ENCODE results near the gene FYB1.
"Not testable (repeated sequence)": the region's sequence is repeated elsewhere in the genome, so short reads cannot be mapped to it uniquely, and the experiment has no call there.

The FYB1 gene

DNA sequence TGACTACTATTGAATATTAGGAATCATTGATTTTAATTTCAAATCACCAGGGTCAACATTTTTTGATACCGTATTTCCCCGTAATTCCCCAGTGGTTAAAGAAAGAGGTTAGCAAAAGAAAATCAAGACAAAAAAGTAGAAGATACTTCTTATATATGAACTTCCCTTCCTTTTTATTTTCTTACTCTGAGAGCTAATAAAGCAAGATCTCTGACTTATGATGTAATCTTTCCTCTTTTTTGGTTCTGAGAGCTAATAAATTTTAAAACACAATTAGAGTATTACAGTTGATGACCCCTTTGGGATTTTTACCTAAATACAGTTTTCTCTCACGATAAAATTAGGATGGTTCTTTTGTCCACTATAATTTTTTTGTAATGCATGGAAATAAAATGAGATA is 9.2 kb upstream of the FYB1 start:
- no peak for DNase-seq (ENCODE audit: low spot score)

DNA sequence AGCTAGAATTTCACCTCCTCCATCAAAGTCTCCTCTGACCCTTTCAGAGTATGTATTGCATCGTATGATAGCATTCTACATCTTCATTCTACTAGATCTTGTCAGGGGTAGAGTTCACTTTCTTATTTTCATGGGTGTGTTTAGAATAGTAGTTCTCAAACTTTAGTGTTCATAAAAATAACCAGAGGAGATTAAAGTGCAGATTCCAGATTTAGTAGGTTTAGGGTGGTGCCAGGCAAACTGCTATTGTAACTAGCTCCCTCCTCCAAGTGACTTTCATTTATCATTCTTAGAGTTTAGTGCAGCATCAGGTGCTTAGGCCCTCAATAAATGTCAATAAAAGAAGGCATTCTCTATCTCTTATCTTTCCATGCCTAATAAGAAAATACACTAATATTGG is 7.2 kb upstream of the FYB1 start:
- no peak for DNase-seq (ENCODE audit: low spot score)

GRCh38 chr5:39226100-39226451 is 6.7 kb upstream of the FYB1 start:
- DNase-seq (ENCODE audit: low spot score): no peak

DNA sequence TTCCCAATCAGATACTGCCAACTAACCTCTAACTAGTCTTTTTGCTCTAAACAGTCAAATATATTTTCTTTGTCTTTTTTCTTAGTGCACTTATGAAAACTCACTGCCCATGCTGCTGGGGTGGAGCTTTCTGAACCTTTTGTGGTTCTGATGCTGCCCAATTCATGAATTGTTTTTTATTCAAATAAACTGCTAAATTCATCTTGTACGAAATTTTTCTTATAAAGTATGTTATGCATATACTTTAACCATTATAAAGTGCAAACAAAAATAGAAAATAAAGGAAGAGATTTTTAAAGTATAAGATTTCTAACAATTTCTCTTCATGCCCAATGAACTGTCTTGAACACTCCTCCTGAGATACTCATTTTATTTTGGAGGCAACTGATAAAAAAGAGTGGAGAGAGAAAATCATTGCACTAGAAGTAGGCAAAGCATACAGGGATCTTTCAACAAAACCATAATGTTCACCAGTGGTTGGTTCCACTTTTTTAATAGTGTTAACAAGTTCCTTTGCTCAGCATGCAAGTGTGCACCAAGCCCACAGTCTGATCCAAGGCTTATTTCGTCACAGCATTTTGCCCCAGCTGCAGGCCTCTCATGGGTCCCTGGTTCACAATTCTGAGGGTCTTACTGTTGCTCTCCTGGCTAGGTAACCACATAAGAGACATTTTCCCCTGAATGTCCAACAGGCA is 6.2 kb upstream of the FYB1 start:
- DNase-seq (ENCODE audit: low spot score): no peak

- no peak for DNase-seq (ENCODE audit: low spot score)
These were observed 4.9 kb upstream of the FYB1 start for GRCh38 chr5:39224196-39224761.

GRCh38 chr5:39223565-39224156 is 4.3 kb upstream of the FYB1 start:
- no peak for DNase-seq (ENCODE audit: low spot score)

DNA sequence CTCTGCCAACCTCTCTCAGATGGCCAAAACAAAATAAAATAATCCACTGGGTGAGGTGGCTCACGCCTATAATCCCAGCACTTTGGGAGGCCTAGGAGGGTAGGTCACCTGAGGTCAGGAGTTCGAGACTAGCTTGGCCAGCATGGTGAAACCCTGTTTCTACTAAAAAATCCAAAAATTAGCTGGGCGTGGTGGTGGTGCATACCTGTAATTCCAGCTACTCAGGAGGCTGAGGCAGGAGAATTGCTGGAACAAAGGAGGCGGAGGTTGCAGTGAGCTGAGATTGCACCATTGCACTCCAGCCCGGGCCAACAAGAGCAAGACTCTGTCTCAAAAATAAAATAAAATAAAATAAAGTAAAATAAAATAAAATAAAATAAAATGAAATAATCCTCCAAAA is 2.3 kb upstream of the FYB1 start:
- not testable (repeated sequence) for DNase-seq (ENCODE audit: low spot score)

DNA sequence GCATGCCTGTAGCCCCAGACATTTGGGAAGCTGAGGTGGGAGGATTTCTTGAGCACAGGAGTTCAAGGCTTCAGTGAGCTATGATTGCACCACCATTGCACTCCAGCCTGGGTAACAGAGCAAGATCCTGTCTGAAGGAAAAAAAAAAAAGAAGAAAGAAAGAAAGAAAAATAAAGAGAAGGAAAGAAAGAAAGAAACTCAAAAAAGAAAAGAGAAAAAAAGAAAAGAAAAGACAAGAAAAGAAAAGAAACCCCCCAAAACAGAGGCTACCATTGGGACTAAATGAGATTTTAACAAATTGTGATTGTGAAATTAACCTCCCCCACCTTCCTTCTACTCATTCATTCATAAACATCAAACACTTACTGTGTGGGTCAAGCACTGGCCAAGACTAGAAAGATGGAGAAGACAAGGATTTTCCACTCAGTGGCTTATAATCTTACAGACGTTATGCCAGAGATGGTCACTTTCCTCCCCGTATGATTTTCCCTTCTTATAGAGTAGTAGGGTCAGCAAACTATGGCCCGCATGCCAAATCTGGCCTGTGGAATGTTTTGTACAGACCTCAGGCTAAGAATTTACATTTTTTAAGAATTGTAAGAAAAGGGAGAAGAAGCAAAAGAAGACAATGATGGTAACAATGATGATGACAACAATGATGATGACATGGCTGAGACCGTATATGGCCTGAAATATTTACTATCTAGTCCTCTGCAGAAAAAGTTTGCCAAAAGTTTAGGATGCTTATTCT is 1.1 kb upstream of the FYB1 start:
- no peak for DNase-seq (ENCODE audit: low spot score)

DNA sequence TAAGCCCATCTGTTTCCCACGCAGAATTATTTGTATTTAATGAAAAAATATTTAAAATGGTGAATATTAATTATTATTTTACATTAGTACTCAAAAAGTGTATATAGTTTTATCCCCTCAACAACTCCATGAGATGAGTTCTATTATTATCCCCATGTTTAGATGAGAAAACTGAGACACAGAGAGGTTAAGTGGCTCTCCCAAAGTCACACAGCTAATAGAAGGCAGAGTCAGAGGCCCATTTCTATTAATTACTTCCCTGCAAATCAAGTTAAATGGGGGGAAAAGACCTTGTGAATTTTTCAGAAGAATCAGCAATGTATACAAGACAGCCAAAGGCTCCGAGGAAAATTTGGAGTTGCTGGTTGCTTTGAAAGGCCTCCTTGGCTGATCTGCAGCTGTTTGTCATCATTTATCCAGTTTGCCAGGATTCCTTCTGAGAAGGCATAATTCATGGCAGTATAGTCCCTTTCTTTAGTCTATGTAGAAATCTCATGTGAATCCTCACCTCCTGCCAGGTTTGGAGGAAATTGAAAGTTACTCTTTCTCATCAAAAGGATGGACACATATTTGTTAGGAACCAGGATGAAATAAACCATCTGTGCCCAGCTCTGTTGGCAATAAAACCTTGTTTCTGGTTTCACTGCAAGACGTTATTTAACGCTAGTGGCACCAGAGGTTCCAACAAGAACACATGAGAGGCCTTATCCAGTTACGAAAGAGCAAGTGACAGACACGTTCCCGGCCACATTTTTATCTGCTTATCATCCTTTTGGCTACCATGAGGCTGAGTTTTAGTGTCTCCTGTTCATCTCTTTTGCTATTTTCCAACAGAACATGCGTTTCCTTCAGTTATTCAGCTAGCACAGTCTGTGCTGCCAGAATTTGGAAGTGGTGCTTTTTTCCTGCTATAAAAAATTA is 621 bp downstream of the FYB1 start:
- DNase-seq (ENCODE audit: low spot score): no peak

DNA sequence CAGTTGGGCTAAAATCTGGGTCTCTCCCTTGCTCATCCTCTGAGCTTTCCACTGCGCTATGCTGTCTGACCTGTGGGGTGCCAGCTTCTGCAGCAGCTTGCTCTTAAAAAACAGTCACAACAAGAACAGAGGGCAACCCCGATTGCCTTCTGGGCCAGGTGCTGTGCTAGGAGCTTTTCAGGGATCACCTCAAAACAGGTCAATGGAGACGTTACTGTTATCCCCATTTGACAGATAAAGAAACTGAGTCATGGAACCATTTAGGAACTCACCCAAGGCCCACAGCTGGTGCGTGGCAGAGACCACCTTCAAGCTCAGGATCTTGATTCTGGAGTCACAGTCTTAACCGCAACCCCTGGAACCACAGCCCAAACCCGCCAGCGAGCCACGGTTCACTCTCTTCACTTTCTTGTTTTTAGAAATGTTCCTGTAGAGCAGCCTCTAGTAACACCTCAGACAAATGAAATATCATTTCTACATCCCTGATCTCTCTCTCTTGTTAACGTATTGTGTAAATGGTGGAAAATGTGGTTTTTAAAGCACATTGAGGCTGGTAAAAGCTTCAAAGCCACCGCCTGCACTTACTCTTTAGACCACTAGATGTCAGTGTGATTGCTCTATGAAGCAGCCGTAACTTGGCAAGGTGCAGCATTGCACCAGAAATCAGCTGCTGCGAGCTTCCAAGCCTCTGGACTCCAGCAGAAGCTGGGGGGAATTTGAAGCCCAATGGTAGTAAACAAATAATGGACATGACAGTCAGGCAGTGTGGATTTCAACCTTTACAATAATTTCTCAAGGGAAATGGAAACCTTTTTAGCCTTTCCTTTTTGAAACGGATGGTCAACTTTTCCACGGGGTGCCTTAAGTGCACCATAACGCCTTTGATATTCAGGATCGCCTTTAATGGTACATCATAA is 1.7 kb downstream of the FYB1 start:
- DNase-seq (ENCODE audit: low spot score): peak; percentile 76

DNA sequence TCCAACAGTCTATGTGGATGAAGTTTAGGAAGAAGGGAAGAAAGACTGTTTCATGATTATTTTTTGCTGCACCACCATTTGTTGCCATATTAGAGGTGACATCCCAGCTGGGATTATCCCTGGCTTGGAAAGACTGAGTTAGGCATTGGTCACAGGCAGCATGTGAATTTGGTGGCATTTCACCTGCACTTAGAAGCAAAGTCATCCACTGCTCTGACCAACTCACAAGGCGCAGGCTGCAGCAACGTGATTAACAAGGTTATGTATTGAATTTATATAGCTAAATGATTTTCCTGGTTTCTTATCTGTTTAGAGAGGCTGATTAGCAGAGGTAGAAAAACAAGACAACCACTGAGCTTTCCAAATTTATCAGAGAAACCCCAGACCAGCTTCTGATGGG is 2.7 kb downstream of the FYB1 start:
- no peak for DNase-seq (ENCODE audit: low spot score)

- no peak for DNase-seq (ENCODE audit: low spot score)
These were observed 3.5 kb downstream of the FYB1 start for GRCh38 chr5:39215857-39216256.

DNA sequence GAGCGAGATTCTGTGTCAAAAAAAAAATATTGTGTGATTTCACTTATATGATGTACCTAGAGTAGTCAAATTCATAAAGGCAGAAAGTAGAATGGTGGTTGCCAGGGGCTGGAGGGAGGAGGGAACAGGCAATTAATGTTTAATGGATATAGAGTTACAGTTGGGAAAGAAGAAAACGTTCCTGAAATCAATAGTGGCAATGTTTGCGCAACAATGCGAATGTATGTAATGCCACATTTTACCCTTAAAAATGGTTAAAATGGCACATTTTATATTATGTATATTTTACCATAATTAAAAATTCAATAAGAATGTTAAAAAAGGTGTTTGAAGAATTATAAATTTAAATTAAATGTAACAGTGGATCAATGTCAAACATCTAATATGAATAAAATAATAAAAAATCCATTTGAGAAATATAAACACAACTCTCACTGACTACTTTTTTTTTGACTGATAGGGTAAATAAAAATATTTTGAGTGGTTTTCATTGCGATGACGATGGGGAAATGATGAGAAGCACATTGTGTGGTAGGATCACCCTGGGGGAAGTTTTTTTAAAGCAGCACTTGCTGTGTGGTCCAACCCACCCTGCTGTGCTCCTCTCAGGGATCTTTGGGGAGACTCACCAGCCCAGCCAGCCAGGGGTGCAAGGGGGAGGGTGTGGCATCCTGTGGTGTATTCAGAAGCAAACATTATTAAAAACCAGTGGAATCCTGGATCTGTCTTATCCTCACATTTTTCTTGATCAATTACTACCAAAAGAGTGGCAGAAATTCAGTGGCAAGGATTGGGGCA is 4.3 kb downstream of the FYB1 start:
- no peak for DNase-seq (ENCODE audit: low spot score)

- DNase-seq (ENCODE audit: low spot score): no peak
These were observed 5.7 kb downstream of the FYB1 start for GRCh38 chr5:39213447-39214207.

DNA sequence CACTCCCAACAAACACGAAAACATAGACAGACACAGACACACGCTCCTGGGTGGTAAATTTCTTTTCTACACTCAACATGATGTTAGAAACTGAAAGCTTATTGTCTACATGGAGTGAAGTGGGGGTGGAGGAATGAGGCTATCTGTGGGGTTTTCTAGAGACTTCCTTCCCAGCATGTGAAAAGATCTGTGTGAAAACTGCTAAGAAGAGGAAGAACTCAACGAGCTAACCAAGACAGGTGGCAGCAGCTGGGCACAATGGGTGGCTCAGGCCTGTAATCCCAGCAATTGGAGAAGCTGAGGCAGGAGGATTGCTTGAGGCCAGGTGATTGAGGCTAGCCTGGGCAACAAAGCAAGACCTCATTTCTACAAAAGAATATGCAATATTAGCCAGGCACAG is 7.6 kb downstream of the FYB1 start:
- no peak for DNase-seq (ENCODE audit: low spot score)

DNA sequence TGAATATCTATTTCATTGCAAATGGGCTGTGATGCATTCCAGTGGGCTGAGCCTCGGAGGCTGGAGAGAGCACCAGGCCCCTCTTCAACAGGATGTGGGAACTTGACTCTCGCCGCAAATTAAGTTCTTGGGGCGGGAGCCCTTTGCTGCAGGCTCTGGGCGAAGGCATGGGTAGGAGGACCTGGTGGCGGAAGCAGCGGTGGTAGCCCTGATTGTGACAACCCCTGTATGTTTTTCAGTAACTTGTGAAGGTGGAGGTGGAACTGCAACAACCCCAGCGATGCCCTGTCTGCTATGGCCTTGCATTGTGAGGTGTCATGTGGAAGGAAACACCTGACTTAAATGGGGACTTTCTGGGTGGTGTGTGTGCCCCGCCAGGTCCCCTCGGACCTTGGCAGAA is 9.4 kb downstream of the FYB1 start:
- no peak for DNase-seq (ENCODE audit: low spot score)

GRCh38 chr5:39208471-39208870 is 10.9 kb downstream of the FYB1 start:
- no peak for DNase-seq (ENCODE audit: low spot score)

DNA sequence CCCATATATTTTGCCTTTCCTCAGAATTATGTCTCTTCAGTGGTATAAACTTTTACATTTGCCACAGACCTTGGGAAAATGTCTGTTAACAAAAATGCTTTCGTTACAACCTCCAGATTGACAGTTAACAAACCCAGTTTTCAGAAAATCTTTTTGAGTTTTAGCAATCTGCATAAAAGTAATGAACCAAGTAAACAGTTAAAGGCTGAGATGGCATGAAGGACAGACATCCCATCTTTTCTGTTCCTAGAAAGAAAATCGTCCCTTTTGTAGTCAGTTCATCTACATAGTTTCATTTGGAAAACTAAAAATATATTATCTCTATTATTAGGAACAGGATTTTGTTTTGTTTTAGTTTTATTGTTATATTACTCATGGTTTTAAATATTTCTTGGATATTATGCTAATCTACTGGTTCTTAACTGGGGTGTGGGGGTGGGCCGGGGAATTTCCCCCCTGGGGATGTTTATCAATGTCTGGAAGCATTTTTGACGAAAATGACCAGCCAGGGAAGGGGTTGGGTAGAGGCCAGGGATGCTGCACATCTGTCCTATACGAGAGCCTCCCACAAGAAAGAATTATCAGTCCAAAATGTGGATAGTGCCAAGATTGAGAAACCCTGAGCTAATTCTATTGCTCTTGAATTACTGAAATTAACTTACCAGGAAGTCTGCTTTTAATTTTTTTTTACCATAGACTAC is 11.9 kb downstream of the FYB1 start:
- no peak for DNase-seq (ENCODE audit: low spot score)
